Astrocyte of the cerebellum (primary cell): ENCODE data around the gene PLPPR1.
A peak's percentile ranks its signal among the peaks of the same experiment; 100 is the strongest.

Source experiments
- DNase-seq: peaks from one replicate; pipeline ENCODE4 v3.0.0-alpha.2; 2011; ENCODE audit warnings: low read depth
- H3K4me3 ChIP-seq: 2 replicates; pipeline ENCODE4 v1.5.1; 2011; ENCODE audit warnings: mild to moderate bottlenecking, low read depth, low read length, moderate library complexity
- in situ Hi-C: cut with HindIII; loops from 2 replicates; pipeline ENCODE4 v1.10.0; 2017; ENCODE audit warnings: low sequenced_read_pairs
- TF ChIP-seq, protein P1 (sequence below): IDR thresholded peaks from 2 replicates; pipeline ENCODE4 v1.5.1; 2012; ENCODE audit warnings: low read length, low read depth, moderate library complexity, mild to moderate bottlenecking; ENCODE audit errors: missing control alignments

Gene PLPPR1

DNA sequence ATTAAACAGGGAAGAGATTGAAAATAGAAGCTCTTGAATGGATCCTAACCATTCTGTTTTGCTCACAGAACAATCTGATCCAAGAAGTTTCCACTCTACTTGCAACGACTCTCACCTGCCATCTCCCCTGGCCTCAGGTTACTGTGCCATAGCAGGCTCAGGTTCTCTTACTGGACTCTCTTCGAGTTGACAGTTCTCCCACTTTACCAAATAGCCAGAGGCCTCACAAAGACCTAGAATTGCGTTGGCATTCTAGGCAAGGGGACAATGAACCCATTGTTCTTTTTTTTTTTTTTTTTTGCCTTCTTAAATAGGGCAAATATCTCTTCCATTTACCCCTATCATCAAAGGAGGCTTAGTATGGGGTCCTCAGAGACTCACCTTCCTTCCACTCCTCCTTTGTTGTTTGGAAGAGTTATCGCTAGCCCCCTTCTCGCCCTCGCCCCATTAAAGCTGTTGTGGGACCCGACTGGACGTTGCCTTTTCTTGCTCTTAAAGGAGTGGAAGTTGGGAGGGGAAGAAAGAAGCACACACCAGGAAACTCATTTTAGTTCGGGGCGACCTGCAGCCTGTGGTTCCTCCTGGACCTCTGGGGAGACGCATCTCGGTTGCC is 688 bp upstream of the PLPPR1 start:
- TF ChIP-seq, protein P1, sequence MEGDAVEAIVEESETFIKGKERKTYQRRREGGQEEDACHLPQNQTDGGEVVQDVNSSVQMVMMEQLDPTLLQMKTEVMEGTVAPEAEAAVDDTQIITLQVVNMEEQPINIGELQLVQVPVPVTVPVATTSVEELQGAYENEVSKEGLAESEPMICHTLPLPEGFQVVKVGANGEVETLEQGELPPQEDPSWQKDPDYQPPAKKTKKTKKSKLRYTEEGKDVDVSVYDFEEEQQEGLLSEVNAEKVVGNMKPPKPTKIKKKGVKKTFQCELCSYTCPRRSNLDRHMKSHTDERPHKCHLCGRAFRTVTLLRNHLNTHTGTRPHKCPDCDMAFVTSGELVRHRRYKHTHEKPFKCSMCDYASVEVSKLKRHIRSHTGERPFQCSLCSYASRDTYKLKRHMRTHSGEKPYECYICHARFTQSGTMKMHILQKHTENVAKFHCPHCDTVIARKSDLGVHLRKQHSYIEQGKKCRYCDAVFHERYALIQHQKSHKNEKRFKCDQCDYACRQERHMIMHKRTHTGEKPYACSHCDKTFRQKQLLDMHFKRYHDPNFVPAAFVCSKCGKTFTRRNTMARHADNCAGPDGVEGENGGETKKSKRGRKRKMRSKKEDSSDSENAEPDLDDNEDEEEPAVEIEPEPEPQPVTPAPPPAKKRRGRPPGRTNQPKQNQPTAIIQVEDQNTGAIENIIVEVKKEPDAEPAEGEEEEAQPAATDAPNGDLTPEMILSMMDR = no peak
- in situ Hi-C loops = no loop called here
- DNase-seq = no peak
- peak overlapping the region; percentile 54 for H3K4me3 ChIP-seq

DNA sequence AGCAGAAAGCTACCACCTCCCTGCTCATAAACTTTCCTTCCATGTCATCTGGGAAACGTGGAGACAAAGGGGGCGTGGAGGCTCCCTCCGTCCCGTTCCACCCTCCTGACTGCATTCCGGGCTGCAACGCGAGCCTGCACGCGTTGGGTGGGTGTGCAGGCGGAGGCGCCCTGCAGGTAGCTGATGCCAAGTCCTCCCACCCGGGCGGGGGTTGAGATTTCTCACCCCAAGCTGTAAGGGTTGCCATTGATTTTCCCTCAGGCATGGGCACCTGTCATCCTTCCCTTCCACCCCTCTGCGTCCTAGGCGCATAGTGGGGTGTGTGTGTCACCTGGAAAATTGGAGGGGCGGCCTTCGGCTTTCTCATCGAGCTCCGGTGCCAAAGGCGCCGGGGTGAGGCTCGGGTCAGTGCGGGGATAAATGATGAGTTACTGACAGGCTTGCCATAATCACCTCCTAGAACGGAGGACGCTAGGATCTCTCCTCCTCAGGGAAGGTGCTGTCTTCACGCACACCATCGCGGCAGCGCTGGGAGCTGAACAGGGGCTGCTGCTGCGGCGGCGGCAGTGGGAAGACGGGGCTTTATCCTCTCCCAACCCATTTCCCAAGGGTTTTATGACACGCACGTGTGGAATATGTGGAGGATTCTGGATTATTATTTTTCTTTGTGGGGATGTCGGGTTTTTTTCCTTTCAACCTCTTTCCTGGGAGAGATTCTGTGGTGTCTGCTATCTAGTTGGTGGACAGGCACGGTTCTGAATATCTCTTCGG is 973 bp downstream of the PLPPR1 start:
- no peak for DNase-seq
- TF ChIP-seq, protein P1 = no peak
- H3K4me3 ChIP-seq = peak overlapping the region; percentile 54
- in situ Hi-C loops = no loop called here

DNA sequence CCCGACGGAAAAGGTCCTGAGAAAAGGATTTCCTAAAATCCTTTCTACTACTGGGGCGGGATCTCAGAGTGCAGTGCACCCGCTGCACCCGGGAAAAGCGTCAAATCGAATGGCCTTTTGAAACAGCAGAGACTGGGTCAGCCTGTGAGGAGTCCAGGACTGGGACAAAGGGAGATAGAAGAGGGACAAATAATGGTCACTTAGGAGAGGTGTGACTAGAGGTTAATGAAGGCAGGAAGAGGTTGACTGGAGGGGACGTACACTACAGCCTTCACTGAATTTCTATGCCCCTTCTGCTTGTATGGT is 1.5 kb downstream of the PLPPR1 start:
- no peak overlapping the region for H3K4me3 ChIP-seq
- TF ChIP-seq, protein P1 = no peak
- DNase-seq = no peak
- in situ Hi-C loops = no loop called here

DNA sequence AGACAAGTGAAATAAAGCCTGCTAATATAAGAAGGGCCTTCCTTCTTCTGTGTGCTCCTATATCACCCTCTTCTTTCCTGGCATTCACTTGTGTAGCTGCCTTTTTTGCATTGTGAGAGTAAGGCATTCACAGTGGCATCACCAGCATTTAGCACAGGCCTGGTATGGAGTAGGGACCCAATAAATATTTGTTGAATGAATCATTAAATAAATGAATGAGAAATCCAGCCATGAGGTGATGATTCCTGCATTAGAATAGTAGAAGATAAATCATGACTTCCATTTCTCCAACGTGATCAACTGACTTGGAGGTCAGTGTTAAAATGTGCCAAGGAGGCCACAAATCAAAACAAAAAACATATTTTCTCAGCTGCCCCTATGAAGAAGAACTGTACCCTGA is 3.9 kb downstream of the PLPPR1 start:
- in situ Hi-C loops = no loop called here

DNA sequence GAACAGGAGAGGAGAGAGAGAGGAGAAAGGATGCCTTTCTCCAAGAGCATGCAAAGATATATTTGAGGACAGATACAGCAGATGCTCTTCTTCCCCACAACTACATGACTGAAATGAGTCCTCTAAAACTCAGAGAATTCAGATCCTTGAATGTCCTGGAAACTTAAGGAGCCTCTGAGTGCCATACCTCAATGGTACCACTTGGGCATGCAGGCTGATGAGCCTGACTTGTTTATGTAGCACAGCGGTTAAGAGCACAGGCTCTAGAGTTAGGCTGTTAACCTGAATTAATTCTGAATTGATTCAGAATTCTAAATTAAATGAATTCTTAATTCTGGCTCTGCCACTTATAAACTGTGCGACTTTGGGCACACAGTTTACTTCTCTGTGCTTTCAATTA is 5.7 kb downstream of the PLPPR1 start:
- TF ChIP-seq, protein P1 = no peak
- no peak for DNase-seq
- no peak overlapping the region for H3K4me3 ChIP-seq
- in situ Hi-C loops = no loop called here

More for the DNA sequence above, 3.9 kb downstream of the PLPPR1 start:
- no peak overlapping the region for H3K4me3 ChIP-seq
- DNase-seq = no peak
- TF ChIP-seq, protein P1 = no peak

DNA sequence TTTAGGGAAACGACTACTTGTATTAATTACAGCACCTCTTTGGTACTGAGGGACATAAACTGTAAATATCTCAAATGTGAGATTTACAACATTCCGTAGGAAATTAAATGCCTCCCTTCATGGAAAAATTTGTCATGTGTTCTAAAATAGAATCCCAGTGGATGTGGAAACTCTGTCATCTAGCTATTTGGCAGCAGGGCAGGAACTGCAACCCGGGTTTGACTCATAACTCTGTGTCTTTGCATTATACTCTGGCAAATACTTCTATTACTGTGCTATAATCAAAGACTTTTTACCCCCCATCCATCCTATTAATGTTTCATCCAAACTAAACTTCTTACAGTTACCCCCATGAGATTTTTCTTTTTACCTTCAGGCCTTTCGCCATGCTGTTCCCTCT is 6.6 kb downstream of the PLPPR1 start:
- TF ChIP-seq, protein P1 = no peak
- in situ Hi-C loops = no loop called here
- H3K4me3 ChIP-seq = no peak overlapping the region
- DNase-seq = no peak
